Loucy (cell line): ENCODE results near the gene E4F1.

Source experiments
- H2AFZ ChIP-seq: fragments of 200-600 bp; sonication (generic); 2 replicates; pipeline ENCODE4 v1.6.0; 2016; ENCODE audit warnings: antibody characterized with exemption, mild to moderate bottlenecking, low read length, moderate library complexity
- H3F3A ChIP-seq: fragments of 200-600 bp; 2 replicates; pipeline ENCODE4 v1.6.0; 2016; ENCODE audit warnings: antibody characterized with exemption, low read depth, mild to moderate bottlenecking
- H3K27me3 ChIP-seq: fragments of 200-600 bp; sonication (generic); 2 replicates; pipeline ENCODE4 v1.6.1; 2014; ENCODE audit warnings: low read length, mild to moderate bottlenecking; ENCODE audit not compliant: insufficient read depth, poor library complexity, severe bottlenecking
- H3K36me3 ChIP-seq: fragments of 200-600 bp; sonication (generic); 2 replicates; pipeline ENCODE4 v1.6.1; 2016; ENCODE audit warnings: low read length; ENCODE audit not compliant: insufficient read depth
- H3K4me1 ChIP-seq: fragments of 200-600 bp; sonication (generic); 2 replicates; pipeline ENCODE4 v1.5.1; 2014; ENCODE audit warnings: low read length, mild to moderate bottlenecking; ENCODE audit not compliant: insufficient read depth, poor library complexity, severe bottlenecking
- H3K4me2 ChIP-seq: fragments of 200-600 bp; sonication (generic); 2 replicates; pipeline ENCODE4 v1.6.0; 2014; ENCODE audit warnings: antibody characterized with exemption, low read length, low read depth, mild to moderate bottlenecking; ENCODE audit not compliant: poor library complexity, severe bottlenecking
- H3K4me3 ChIP-seq: fragments of 200-600 bp; sonication (generic); 2 replicates; pipeline ENCODE4 v1.5.1; 2014; ENCODE audit warnings: low read length, mild to moderate bottlenecking, mixed read lengths; ENCODE audit not compliant: poor library complexity, severe bottlenecking
- H3K79me2 ChIP-seq: fragments of 200-600 bp; sonication (generic); 2 replicates; pipeline ENCODE4 v1.6.1; 2014; ENCODE audit warnings: low read length; ENCODE audit not compliant: insufficient read depth
- H3K9ac ChIP-seq: fragments of 200-600 bp; sonication (generic); 2 replicates; pipeline ENCODE4 v1.6.0; 2014; ENCODE audit warnings: mild to moderate bottlenecking, low read depth, low read length, moderate library complexity; ENCODE audit not compliant: poor library complexity, severe bottlenecking
- H3K9me2 ChIP-seq: fragments of 200-600 bp; sonication (generic); replicated peaks from 2 replicates; pipeline ENCODE4 v1.6.1; 2016; ENCODE audit warnings: low read depth, low read length, mixed read lengths
- H3K9me3 ChIP-seq: fragments of 200-600 bp; sonication (generic); 2 replicates; pipeline ENCODE4 v1.6.1; 2014; ENCODE audit warnings: mild to moderate bottlenecking, antibody characterized with exemption, low read length, low read depth; ENCODE audit not compliant: insufficient read depth
- H4K20me1 ChIP-seq: fragments of 200-600 bp; sonication (generic); 2 replicates; pipeline ENCODE4 v1.6.0; 2014; ENCODE audit warnings: antibody characterized with exemption, low read length, mild to moderate bottlenecking; ENCODE audit not compliant: insufficient read depth, poor library complexity, severe bottlenecking
- CTCF ChIP-seq: fragments of 200-600 bp; sonication (generic); conservative IDR thresholded peaks from 2 replicates; pipeline ENCODE4 v1.5.1; 2014; ENCODE audit warnings: mild to moderate bottlenecking, antibody characterized with exemption, low read length
- EZH2phosphoT487 ChIP-seq: fragments of 200-600 bp; IDR thresholded peaks from 2 replicates; pipeline ENCODE4 v1.6.1; 2018; ENCODE audit warnings: antibody characterized with exemption, mild to moderate bottlenecking, moderate library complexity, borderline replicate concordance

E4F1 gene

GRCh38 chr16:2280461-2280860, 57.1 kb downstream of the E4F1 start:
- Histone ChIP-seq H3K27me3 (no peaks in the 10 kb centered on the region), H2AFZ (no peak overlapping the region), H3K36me3 (no peaks in the 10 kb centered on the region), H3K4me3 (no peak overlapping the region), H3K4me1 (no peaks in the 10 kb centered on the region), H4K20me1 (no peaks in the 10 kb centered on the region), H3K79me2 (no peaks in the 10 kb centered on the region), H3K9me2 (no peaks in the 10 kb centered on the region), H3K9me3 (no peaks in the 10 kb centered on the region), H3K4me2 (no peak overlapping the region), H3K9ac (no peak overlapping the region), H3F3A (no peaks in the 10 kb centered on the region)
- no peak for TF ChIP-seq CTCF
- no peak for TF ChIP-seq EZH2phosphoT487

GRCh38 chr16:2280981-2281542, 57.7 kb downstream of the E4F1 start:
- Histone ChIP-seq H3K79me2 (no peaks in the 10 kb centered on the region), H3K4me3 (no peak overlapping the region), H3F3A (no peaks in the 10 kb centered on the region), H3K9me3 (no peaks in the 10 kb centered on the region), H4K20me1 (no peaks in the 10 kb centered on the region), H3K4me1 (no peaks in the 10 kb centered on the region), H2AFZ (no peak overlapping the region), H3K27me3 (no peaks in the 10 kb centered on the region), H3K9me2 (no peaks in the 10 kb centered on the region), H3K4me2 (no peak overlapping the region), H3K36me3 (no peaks in the 10 kb centered on the region), H3K9ac (no peak overlapping the region)
- TF ChIP-seq CTCF, result no peak
- TF ChIP-seq EZH2phosphoT487, result no peak

GRCh38 chr16:2282262-2282661, 58.9 kb downstream of the E4F1 start:
- H3K4me2 ChIP-seq, result no peak overlapping the region
- H4K20me1 ChIP-seq, result no peaks in the 10 kb centered on the region
- no peak overlapping the region for H2AFZ ChIP-seq
- H3K4me3 ChIP-seq, result no peak overlapping the region
- no peaks in the 10 kb centered on the region for H3K4me1 ChIP-seq
- TF ChIP-seq EZH2phosphoT487 (no peak), CTCF (no peak)
- H3K9me2 ChIP-seq, result no peaks in the 10 kb centered on the region
- no peaks in the 10 kb centered on the region for H3K79me2 ChIP-seq
- no peaks in the 10 kb centered on the region for H3K27me3 ChIP-seq
- H3K36me3 ChIP-seq, result no peaks in the 10 kb centered on the region
- no peaks in the 10 kb centered on the region for H3K9me3 ChIP-seq
- H3F3A ChIP-seq, result no peaks in the 10 kb centered on the region
- H3K9ac ChIP-seq, result no peak overlapping the region
